ENCODE results near the gene ME3. TPM values are rescaled to one million over a fixed set of nuclear protein-coding genes. Genes with fewer than 3 reads are reported as not detected.
A peak's percentile ranks its signal among the peaks of the same experiment; 100 is the strongest.

The ME3 gene
- total and polyA plus RNA-seq, 7 experiments from 2014 or later: 0.48 to 13.7 (median 6.4) TPM

GRCh38 chr11:86703987-86704386 is 31.6 kb upstream of the ME3 start:
- Mint-ChIP-seq H3K27me3 (peaks cover 8 to 19% (median 16%) of the 10 kb centered on the region in 5 donors), H3K4me3 (no peak overlapping the region), H3K27ac (no peak overlapping the region), H3K4me1 (no peaks in the 10 kb centered on the region), H3K36me3 (no peaks in the 10 kb centered on the region), H3K9me3 (peaks cover 0 to 6% (median 0%) of the 10 kb centered on the region in 11 donors)
- ATAC-seq: peak; percentile 60
- H3K4me1 ChIP-seq (ENCODE audit: control insufficient read depth in 2 of 2, insufficient read depth in 2 of 2, low read length in 2 of 2): no peaks in the 10 kb centered on the region
- CTCF ChIA-PET: no interaction called here
- no peaks in the 10 kb centered on the region for H3K36me3 ChIP-seq (ENCODE audit: control insufficient read depth in 2 of 3, insufficient read depth in 3 of 3, low read length in 3 of 3)
- no peak for DNase-seq
- H3K4me3 ChIP-seq (ENCODE audit: low read length): no peak overlapping the region
- intact Hi-C loops (cut with micrococcal nuclease): no loop called here
- no peak overlapping the region for H3K27ac ChIP-seq (ENCODE audit: low read depth, low read length)
- POLR2A ChIA-PET: no interaction called here
- no peaks in the 10 kb centered on the region for H3K27me3 ChIP-seq (ENCODE audit: control insufficient read depth in 2 of 2, insufficient read depth in 2 of 2, low read length in 2 of 2)
- H3K9me3 ChIP-seq (ENCODE audit: control insufficient read depth in 2 of 3, low read length in 3 of 3): no peaks in the 10 kb centered on the region

- Histone ChIP-seq H3K4me3 (ENCODE audit: low read length) (no peak overlapping the region), H3K9me3 (ENCODE audit: control insufficient read depth in 2 of 3, low read length in 3 of 3) (no peaks in the 10 kb centered on the region), H3K36me3 (ENCODE audit: control insufficient read depth in 2 of 3, insufficient read depth in 3 of 3, low read length in 3 of 3) (no peaks in the 10 kb centered on the region), H3K27me3 (ENCODE audit: control insufficient read depth in 2 of 2, insufficient read depth in 2 of 2, low read length in 2 of 2) (no peaks in the 10 kb centered on the region), H3K4me1 (ENCODE audit: control insufficient read depth in 2 of 2, insufficient read depth in 2 of 2, low read length in 2 of 2) (no peaks in the 10 kb centered on the region), H3K27ac (ENCODE audit: low read depth, low read length) (no peak overlapping the region)
- CTCF ChIA-PET: no interaction called here
- H3K9me3 Mint-ChIP-seq: peaks cover 0 to 2% (median 0%) of the 10 kb centered on the region in 11 donors
- no peaks in the 10 kb centered on the region for H3K4me1 Mint-ChIP-seq
- intact Hi-C loops (cut with micrococcal nuclease): no loop called here
- ATAC-seq: no peak
- POLR2A ChIA-PET: no interaction called here
- no peak for DNase-seq
- H3K27ac Mint-ChIP-seq: peak overlapping the region in 1 of 9 donors; percentile 63
- no peak overlapping the region for H3K4me3 Mint-ChIP-seq
- peaks cover 3 to 16% (median 12%) of the 10 kb centered on the region in 5 donors for H3K27me3 Mint-ChIP-seq
- no peaks in the 10 kb centered on the region for H3K36me3 Mint-ChIP-seq
Measured at GRCh38 chr11:86702220-86702983, 30.0 kb upstream of the ME3 start.

- CTCF ChIA-PET: no interaction called here
- Mint-ChIP-seq H3K36me3 (no peaks in the 10 kb centered on the region), H3K9me3 (peaks cover 0 to 2% (median 0%) of the 10 kb centered on the region in 11 donors), H3K4me3 (no peak overlapping the region), H3K27me3 (peaks cover 0 to 8% (median 4%) of the 10 kb centered on the region in 5 donors), H3K4me1 (no peaks in the 10 kb centered on the region), H3K27ac (no peak overlapping the region)
- Histone ChIP-seq H3K4me3 (ENCODE audit: low read length) (no peak overlapping the region), H3K27ac (ENCODE audit: low read depth, low read length) (no peak overlapping the region), H3K4me1 (ENCODE audit: control insufficient read depth in 2 of 2, insufficient read depth in 2 of 2, low read length in 2 of 2) (no peaks in the 10 kb centered on the region), H3K36me3 (ENCODE audit: control insufficient read depth in 2 of 3, insufficient read depth in 3 of 3, low read length in 3 of 3) (no peaks in the 10 kb centered on the region), H3K9me3 (ENCODE audit: control insufficient read depth in 2 of 3, low read length in 3 of 3) (no peaks in the 10 kb centered on the region), H3K27me3 (ENCODE audit: control insufficient read depth in 2 of 2, insufficient read depth in 2 of 2, low read length in 2 of 2) (no peaks in the 10 kb centered on the region)
- DNase-seq: no peak
- intact Hi-C loops (cut with micrococcal nuclease): no loop called here
- no peak for ATAC-seq
- POLR2A ChIA-PET: no interaction called here
Measured at GRCh38 chr11:86699040-86699791, 26.8 kb upstream of the ME3 start.

GRCh38 chr11:86698639-86699038 is 26.2 kb upstream of the ME3 start:
- H3K9me3 Mint-ChIP-seq: no peaks in the 10 kb centered on the region
- no peak for DNase-seq
- no peak for ATAC-seq
- no peaks in the 10 kb centered on the region for H3K36me3 Mint-ChIP-seq
- ChIA-PET CTCF (no interaction called here), POLR2A (no interaction called here)
- H3K27ac ChIP-seq (ENCODE audit: low read depth, low read length): no peak overlapping the region
- no peaks in the 10 kb centered on the region for H3K4me1 Mint-ChIP-seq
- H3K4me3 ChIP-seq (ENCODE audit: low read length): no peak overlapping the region
- no peaks in the 10 kb centered on the region for H3K27me3 ChIP-seq (ENCODE audit: control insufficient read depth in 2 of 2, insufficient read depth in 2 of 2, low read length in 2 of 2)
- intact Hi-C loops (cut with micrococcal nuclease): no loop called here
- peaks cover 0 to 5% (median 2%) of the 10 kb centered on the region in 5 donors for H3K27me3 Mint-ChIP-seq
- H3K36me3 ChIP-seq (ENCODE audit: control insufficient read depth in 2 of 3, insufficient read depth in 3 of 3, low read length in 3 of 3): no peaks in the 10 kb centered on the region
- H3K27ac Mint-ChIP-seq: no peak overlapping the region
- no peak overlapping the region for H3K4me3 Mint-ChIP-seq
- no peaks in the 10 kb centered on the region for H3K4me1 ChIP-seq (ENCODE audit: control insufficient read depth in 2 of 2, insufficient read depth in 2 of 2, low read length in 2 of 2)
- H3K9me3 ChIP-seq (ENCODE audit: control insufficient read depth in 2 of 3, low read length in 3 of 3): no peaks in the 10 kb centered on the region

- DNase-seq: no peak
- no peak for ATAC-seq
- CTCF ChIA-PET: no interaction called here
- no peak overlapping the region for H3K27ac ChIP-seq (ENCODE audit: low read depth, low read length)
- H3K27me3 Mint-ChIP-seq: peaks cover 0 to 6% (median 5%) of the 10 kb centered on the region in 5 donors
- no peaks in the 10 kb centered on the region for H3K4me1 ChIP-seq (ENCODE audit: control insufficient read depth in 2 of 2, insufficient read depth in 2 of 2, low read length in 2 of 2)
- H3K4me3 ChIP-seq (ENCODE audit: low read length): no peak overlapping the region
- POLR2A ChIA-PET: no interaction called here
- H3K36me3 ChIP-seq (ENCODE audit: control insufficient read depth in 2 of 3, insufficient read depth in 3 of 3, low read length in 3 of 3): no peaks in the 10 kb centered on the region
- H3K27ac Mint-ChIP-seq: no peak overlapping the region
- intact Hi-C loops (cut with micrococcal nuclease): no loop called here
- no peaks in the 10 kb centered on the region for H3K9me3 Mint-ChIP-seq
- no peaks in the 10 kb centered on the region for H3K4me1 Mint-ChIP-seq
- H3K9me3 ChIP-seq (ENCODE audit: control insufficient read depth in 2 of 3, low read length in 3 of 3): no peaks in the 10 kb centered on the region
- H3K27me3 ChIP-seq (ENCODE audit: control insufficient read depth in 2 of 2, insufficient read depth in 2 of 2, low read length in 2 of 2): no peaks in the 10 kb centered on the region
- no peaks in the 10 kb centered on the region for H3K36me3 Mint-ChIP-seq
- H3K4me3 Mint-ChIP-seq: no peak overlapping the region
Measured at GRCh38 chr11:86696451-86696850, 24.0 kb upstream of the ME3 start.

GRCh38 chr11:86696004-86696403 is 23.6 kb upstream of the ME3 start:
- Histone ChIP-seq H3K4me3 (ENCODE audit: low read length) (no peak overlapping the region), H3K27me3 (ENCODE audit: control insufficient read depth in 2 of 2, insufficient read depth in 2 of 2, low read length in 2 of 2) (no peaks in the 10 kb centered on the region), H3K9me3 (ENCODE audit: control insufficient read depth in 2 of 3, low read length in 3 of 3) (no peaks in the 10 kb centered on the region), H3K36me3 (ENCODE audit: control insufficient read depth in 2 of 3, insufficient read depth in 3 of 3, low read length in 3 of 3) (no peaks in the 10 kb centered on the region), H3K27ac (ENCODE audit: low read depth, low read length) (no peak overlapping the region), H3K4me1 (ENCODE audit: control insufficient read depth in 2 of 2, insufficient read depth in 2 of 2, low read length in 2 of 2) (no peaks in the 10 kb centered on the region)
- POLR2A ChIA-PET: no interaction called here
- no peak overlapping the region for H3K27ac Mint-ChIP-seq
- no peak for DNase-seq
- H3K9me3 Mint-ChIP-seq: no peaks in the 10 kb centered on the region
- no peak overlapping the region for H3K4me3 Mint-ChIP-seq
- H3K27me3 Mint-ChIP-seq: peaks cover 0 to 6% (median 5%) of the 10 kb centered on the region in 5 donors
- H3K36me3 Mint-ChIP-seq: no peaks in the 10 kb centered on the region
- intact Hi-C loops (cut with micrococcal nuclease): no loop called here
- H3K4me1 Mint-ChIP-seq: no peaks in the 10 kb centered on the region
- CTCF ChIA-PET: no interaction called here
- no peak for ATAC-seq

- intact Hi-C loops (cut with micrococcal nuclease): no loop called here
- Histone ChIP-seq H3K27me3 (ENCODE audit: control insufficient read depth in 2 of 2, insufficient read depth in 2 of 2, low read length in 2 of 2) (no peaks in the 10 kb centered on the region), H3K27ac (ENCODE audit: low read depth, low read length) (no peak overlapping the region), H3K9me3 (ENCODE audit: control insufficient read depth in 2 of 3, low read length in 3 of 3) (no peaks in the 10 kb centered on the region), H3K4me1 (ENCODE audit: control insufficient read depth in 2 of 2, insufficient read depth in 2 of 2, low read length in 2 of 2) (no peaks in the 10 kb centered on the region), H3K4me3 (ENCODE audit: low read length) (no peak overlapping the region), H3K36me3 (ENCODE audit: control insufficient read depth in 2 of 3, insufficient read depth in 3 of 3, low read length in 3 of 3) (no peaks in the 10 kb centered on the region)
- no peak overlapping the region for H3K4me3 Mint-ChIP-seq
- no peaks in the 10 kb centered on the region for H3K36me3 Mint-ChIP-seq
- DNase-seq: no peak
- H3K27ac Mint-ChIP-seq: no peak overlapping the region
- CTCF ChIA-PET: no interaction called here
- H3K27me3 Mint-ChIP-seq: peaks cover 0 to 10% (median 5%) of the 10 kb centered on the region in 5 donors
- POLR2A ChIA-PET: no interaction called here
- no peaks in the 10 kb centered on the region for H3K4me1 Mint-ChIP-seq
- ATAC-seq: no peak
- H3K9me3 Mint-ChIP-seq: no peaks in the 10 kb centered on the region
Measured at GRCh38 chr11:86695373-86695772, 23.0 kb upstream of the ME3 start.

Data from naive thymus-derived CD4-positive, alpha-beta T cell (primary cell).